Endometrial microvascular endothelial cells (primary cell): ENCODE data around the gene NEGR1. TPM values are rescaled to one million over a fixed set of nuclear protein-coding genes. Genes with fewer than 3 reads are reported as not detected.

Experiments
- in situ Hi-C: cut with HindIII; loops from 2 replicates; pipeline ENCODE4 v1.10.0; 2017; ENCODE audit warnings: low sequenced_read_pairs, low pct_unique_long_range_greater_than_20kb; ENCODE audit errors: inconsistent ontology term
- total RNA-seq: library from RNA; depleted of rRNA; stranded (reverse); fragments of >200 nt; gene quantifications from one replicate; pipeline ENCODE4 v1.2.3, GENCODE V29; 2015; ENCODE audit errors: inconsistent ontology term

The NEGR1 gene
- total RNA-seq, 1 donor from 2014 or later: 7.2 TPM

DNA sequence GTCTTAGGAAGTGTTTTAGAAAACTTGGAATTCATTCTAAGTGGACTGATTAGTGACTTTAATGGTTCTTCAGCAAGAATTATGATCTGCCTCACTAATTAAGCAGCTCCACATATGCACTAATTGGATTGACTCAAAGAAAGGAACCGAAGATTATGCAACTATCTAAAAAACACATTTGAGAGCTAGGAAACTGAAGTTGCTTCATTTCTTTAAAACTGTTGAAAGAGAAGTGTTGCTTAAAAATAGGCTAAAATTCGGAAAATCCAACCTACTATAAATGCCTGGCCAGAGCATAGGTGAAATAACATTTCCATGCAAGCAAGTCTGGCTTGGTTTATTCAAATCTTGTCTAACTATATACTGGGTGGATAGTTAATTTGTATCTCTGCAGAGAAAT, 698.6 kb downstream of the NEGR1 start:
- in situ Hi-C loops: no loop called here

DNA sequence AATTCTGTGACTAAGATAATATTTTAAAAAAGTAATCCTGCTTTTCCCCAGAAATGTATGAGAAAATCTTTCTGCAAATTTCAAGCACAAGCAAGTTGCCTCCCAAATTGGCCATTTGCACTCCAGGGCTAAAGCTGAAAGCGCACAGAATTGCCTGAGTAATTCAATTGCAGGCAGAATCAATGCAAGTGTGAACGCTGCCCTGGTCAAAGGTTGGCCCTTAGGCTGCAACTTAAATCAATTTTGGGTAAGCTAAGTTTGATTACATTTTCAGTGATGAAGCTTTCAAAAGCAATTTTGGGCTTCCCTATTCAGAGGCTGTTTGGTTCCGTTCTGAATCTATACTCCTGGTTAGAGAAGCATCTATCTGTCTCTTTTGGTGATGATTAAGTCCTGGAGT, 699.7 kb downstream of the NEGR1 start:
- in situ Hi-C loops: no loop called here

DNA sequence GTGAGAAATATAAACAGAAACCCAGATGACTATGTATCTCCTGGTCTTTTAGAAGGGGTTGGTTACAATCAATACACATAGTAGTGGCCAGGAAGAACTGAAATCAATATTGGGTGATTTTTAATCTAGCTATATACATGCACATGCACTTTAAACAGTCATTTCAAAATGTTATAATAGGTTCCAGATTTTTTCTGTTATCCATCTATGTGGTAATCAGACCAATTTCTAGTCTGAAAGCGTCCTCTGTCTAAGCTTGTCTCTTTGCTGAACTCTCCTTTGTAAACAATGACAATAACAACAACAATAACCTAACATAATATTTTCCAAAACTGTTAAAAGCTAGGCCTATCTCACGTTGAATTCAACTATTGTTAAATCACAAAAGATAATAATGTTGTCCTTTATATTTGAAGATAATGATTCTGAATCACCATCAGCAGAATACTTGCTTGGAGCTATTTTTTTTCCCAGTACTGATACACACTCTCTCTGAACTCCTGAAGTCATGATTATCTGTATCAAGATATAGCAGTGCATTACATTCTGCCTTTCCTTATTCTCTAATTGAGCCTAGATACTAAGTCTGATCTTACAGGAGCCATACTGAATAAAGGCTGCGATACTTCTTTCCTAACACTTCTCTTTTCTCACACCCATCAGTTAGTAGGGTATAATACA, 704.7 kb downstream of the NEGR1 start:
- in situ Hi-C loops: no loop called here

DNA sequence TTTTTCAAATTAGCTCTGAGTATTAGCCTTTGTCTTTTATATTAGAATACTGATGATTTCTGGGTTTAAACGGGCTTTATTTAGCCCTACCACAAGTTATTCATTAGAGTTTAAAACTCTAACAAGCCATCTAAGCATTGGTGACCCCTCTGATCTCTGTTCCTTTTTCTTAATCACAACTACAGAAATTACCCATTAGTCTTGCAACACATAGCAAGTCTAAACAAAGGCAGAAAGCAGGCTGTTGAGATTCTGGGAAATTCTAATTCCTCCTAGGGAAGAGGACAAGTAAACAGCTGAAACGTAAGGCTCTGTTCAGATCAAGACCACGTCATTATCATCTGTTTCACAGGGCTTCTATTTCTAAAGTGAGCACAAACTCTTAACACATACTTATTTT, 710.3 kb downstream of the NEGR1 start:
- in situ Hi-C loops: no loop called here

DNA sequence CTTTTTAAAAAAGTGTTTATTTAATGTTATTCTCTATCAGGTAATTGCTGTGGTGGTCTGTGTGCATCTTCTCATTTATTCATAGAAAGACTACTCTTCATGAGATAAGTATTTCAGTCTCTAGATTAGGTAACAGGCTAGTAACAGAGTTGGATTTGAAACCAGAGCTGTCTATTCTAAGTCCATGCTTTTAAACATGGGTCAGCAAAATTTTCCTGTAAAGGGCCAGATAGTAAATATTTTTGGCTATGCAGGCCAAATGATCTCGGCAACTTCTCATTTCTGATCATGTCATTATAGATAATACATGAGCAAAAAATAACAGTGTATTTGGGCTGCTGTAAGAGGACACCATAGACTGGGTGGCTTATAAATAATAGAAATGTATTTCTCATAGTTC, 715.9 kb downstream of the NEGR1 start:
- in situ Hi-C loops: no loop called here

DNA sequence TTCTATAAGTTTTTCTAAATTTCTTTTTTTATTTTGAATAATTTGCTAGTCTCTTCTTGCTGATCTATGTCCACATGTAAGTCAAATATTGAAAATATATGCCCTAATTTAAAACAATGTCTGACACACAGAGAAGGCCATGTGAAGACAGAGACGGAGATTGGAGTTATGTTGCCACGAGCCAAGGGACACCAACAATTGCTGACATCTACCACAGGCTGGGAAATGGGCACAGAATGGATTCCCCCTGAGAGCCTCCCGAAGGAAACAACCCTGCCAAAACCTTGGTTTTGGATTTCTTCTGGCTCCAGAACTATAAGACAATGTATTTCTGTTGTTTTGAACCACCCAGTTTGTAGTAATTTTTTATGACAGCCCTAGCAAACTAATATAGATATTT, 716.5 kb downstream of the NEGR1 start:
- in situ Hi-C loops: no loop called here

DNA sequence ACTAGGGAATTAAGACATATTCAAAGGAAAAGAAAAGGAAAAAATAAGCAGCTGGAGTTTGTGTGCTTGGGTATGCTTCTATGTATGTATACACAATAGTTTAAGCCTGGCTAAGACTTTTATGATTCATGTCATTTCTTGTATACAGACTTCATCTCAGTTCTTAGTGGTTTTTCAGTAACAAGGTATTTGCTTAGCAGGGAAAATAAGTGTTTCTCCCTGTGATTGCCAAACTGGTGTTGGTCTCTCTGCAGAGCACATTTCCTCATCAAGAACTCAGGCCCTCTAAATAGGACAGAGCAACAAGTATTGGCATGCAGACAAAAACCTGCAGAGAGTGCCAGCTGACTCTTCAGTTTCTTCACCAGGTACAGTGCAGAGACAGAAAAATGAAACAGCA, 717.1 kb downstream of the NEGR1 start:
- in situ Hi-C loops: no loop called here

DNA sequence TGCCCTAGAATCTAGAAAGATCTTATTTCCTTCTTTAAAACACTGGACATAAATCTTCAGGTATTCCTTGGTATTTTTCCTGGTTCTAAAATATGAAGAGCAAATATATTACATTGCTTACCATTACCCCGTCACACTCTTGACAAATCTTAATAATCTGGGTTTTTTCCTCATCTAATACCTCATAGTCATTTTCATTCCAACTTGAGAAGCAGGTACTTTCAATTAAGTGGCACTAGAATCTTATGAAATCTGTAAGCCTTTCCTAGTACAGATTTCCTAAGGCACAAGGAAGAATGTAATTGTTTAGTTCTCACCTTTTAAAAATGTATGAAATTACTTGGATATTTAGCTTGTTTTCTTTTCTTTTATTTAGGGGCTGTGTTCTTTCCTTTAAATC, 720.0 kb downstream of the NEGR1 start:
- in situ Hi-C loops: no loop called here

DNA sequence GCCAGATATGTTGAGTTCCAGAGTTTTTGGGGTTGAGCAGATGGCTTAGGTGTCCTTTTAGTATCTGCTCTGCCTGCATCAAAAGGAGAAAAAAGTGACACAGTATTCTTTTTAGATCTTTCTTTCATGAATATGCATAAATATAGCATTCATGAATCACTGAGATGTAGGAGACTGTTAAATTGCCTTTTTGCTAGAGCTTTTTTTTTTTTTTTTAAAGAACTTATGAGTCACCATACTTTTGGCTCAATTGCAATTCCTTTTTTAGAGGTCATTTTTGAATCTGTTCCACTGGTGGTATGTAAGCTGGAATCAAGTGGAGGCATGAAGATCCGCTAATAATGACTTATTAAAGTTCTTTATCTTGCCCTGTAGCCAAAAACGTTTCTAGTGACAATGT, 720.6 kb downstream of the NEGR1 start:
- in situ Hi-C loops: no loop called here

DNA sequence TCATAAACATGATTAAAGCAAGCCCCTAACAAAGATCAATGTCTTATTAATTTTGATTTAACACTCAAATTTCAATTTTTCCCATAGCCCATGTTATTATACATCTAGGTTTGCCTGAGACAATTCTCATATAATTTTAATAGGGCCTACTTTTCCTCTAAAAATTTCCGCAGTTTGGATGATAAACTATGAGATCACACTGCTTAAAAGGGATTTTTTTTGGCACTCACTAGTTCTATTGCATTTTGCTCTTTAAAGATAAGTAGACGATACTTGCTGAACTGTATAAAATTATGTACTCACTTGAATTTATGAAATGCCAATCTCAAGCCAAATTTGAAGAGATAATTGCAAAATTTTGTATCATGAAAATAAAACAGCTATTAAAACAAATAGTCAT, 721.1 kb downstream of the NEGR1 start:
- in situ Hi-C loops: no loop called here

DNA sequence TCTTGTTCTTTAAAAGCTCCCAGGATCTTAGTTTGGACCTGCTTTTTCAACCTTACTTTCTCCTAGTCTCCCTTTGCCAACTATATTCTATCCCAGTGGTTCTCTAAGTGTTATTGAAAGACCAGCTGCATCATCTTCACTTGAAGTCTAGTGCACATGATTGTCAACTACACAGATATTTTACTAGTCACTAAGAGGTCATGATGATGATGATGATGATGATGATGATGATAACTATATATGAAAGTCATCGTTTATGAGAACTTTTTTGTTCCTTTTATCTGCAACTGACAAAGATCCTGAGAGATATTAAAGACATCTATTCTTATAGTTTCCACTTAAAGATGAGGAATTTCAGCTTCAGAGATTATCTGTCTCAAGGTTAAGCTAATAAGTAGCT, 722.5 kb downstream of the NEGR1 start:
- in situ Hi-C loops: no loop called here

DNA sequence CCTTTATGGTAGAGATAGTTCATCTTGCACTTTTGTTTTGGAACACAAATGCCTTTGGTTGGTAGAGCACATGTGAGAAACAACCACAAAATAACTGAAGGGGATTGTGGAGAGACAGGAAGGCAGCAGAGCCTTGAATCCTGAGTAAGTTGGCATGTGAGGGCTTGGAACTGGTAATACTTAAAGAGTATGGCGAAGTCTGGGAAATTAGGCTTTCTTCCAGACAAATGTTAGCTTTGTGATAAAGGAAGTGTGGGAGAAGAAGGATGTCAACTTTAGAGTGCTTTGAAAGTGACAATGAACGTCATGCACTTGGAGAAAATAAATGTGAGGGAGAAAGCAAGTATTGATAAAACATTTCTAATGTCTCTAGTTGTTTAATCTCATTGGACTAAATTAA, 725.2 kb downstream of the NEGR1 start:
- in situ Hi-C loops: no loop called here

DNA sequence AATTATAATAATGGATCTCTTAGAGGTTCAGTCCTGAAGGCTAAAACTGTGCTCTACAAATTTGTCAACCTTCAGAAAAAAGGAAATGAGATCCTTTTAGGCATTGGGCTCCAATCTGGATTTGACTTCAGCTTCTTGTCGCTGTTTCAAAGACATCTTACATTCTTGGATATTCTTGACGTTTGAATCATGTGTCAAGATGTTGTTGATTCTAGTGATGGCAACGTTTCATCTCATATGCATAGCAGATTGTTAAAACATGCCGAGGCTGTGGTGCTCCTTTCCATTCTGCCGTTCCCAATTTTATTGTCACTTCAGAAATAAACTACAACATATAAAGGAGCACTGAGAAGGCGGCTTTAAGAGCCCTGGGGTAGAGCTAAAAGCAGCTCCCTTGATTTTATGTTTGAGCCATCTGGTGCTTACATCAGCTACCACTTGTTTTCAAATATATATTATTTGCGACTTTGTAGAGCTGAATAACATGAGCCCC, 733.9 kb downstream of the NEGR1 start:
- in situ Hi-C loops: no loop called here

DNA sequence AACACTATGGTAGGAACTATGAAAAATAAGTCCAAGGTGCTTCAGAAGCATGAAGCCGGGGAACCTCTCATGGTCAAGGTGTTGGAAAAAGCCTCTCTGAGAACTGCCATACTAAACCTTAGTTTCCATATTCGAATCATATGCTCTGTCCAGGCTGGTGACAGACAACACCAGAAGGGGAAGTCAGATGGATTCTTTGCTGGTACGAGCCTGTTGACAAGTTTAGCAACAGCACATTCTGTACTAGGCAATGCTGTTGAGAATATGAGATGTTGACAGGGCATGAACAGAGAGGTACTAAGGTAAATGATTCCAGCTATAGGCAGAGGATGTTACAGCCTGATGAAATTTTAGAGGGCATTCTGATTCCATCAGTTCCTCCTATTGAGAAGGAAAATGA, 740.2 kb downstream of the NEGR1 start:
- in situ Hi-C loops: no loop called here

DNA sequence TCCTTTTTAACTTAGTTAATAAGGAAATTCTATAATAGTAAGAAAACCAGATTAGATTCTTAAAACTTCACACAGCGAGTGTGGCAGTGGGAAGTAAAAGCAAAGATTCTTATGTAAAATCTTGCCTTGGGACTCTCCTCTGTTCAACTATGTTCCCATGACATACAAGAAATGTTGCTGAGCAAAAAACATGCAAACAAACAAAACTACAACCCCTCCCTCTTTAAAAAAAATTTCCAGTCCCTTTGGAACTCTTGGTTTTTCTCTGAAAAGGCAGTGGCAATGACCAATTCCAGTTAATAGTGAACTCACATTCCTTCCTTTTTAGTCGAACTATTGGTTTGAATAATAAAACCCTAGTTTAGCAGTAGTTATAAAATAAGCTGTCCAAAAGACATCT, 748.4 kb downstream of the NEGR1 start:
- in situ Hi-C loops: no loop called here

DNA sequence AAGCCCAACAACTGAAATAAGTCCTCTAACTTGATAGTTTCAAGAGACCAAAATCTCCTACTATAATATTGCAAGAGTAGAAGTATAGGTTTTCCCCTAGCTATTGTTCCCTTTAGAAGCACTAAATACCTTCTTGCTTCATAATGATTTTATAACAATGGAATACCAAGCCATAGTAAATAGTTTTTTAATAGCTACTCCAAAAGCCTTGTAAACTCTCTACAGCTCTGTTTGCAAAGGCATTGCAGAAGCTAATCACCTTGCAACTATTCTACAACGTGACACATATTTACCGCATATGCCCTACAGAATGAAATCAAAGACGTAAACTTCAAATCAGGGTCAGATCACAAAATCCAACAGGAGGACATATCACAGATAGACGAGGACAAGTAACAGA, 750.0 kb downstream of the NEGR1 start:
- in situ Hi-C loops: no loop called here

DNA sequence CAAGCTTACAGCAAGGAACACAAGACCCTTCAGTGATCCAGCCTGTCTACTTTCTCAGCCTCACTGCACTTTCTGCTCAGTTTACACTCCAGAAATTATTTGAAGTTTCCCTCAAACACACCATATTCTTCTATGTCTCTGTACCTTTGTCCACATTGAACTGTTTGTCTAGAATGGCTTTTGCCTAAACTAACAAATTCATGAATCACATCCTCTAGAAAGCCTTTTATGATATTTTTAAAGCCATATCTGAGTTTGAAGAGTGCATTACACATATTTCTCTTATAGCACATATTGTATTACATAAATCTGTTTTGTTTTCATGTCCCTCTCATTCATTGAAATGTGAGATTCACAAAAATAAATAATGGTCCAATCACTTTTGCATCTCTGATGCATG, 755.5 kb downstream of the NEGR1 start:
- in situ Hi-C loops: no loop called here

DNA sequence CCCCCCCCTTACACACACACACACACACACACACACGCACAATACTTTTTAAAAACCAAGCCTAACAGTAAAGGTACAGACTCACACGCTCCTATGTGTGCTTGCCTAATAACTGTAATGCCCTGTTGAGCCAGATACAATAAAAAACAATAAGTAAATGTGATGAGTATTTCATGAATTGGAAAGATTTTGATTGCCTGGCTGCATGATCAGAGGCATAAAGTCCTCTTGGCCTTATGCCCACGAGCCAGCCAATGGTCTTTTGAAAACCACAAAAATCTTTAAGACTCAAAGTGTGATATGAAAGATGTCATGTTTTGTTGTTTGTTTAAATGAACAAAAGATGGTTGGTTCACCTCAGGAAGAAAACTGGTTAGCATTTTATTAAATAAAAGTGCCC, 759.6 kb downstream of the NEGR1 start:
- in situ Hi-C loops: no loop called here

DNA sequence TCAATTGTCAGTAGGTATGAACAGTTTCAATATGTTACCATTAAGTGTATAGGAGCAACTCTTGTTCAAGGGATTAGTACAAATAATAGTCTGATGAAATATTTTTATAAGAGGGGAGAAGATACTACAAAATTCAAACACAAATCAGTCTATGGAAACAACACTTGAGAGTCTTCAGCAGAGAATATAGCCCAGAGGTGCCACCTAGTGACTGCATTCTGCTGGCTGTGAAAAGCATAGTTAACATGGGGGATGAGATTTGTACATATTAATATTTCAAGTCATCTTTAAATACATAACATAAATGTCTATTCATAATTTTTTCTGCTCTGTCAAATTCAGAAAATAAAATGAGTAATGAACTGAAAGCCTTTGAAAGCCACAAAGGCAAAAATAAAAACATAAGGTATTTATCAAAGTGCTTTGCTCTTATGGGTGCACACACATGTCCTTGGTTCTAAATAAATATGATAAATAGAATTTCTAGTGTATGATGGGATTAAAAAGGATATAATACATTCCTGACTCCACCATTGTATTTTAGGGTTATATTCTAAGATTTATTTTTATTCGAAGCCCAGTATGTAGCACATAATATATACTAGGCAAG, 760.6 kb downstream of the NEGR1 start:
- in situ Hi-C loops: no loop called here

DNA sequence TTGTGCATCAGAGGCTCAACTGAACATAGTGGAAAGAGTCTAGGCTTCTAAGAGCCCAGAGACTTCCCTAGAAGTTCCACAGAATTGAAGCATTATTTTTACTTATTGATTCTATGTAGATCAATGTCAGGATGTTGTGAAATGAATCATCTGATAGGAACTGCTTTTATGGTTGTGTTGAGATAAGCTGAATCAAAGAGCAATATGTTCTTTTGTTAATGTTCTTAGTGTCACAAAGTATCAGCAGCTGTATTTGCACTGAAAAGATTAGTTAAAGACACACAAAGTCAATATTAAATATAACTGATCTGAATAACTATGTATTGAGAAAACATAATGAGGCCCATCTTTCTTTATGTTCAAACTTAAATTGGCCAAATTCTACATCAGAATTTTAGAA, 770.8 kb downstream of the NEGR1 start:
- in situ Hi-C loops: no loop called here

DNA sequence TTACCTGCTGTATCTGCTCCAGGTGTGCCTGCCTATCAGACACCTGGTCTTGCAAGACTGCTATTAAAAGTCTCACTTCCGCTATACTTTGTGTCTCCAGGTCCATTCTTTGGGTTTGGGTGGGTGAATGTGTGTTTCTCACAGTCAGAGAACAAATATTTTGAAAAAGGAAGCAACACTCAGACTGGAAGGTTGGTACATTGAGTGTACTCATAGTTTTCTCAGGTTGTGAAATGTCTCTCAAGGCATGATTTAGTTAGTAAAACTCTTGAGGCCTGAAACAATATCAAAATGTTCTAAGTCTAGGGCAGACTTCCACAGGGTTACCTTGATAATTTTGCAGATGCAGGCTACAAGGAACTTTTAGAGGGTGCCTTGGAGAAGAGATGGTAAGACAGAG, 771.6 kb downstream of the NEGR1 start:
- in situ Hi-C loops: no loop called here
